Ovary (tissue), 3 donors: ENCODE measurements around the gene LGALS1.

Source experiments
- CTCF ChIP-seq, 3 donors: fragments of 450-650 bp in 2 of 3; fragments of 200-600 bp in 1 of 3; IDR thresholded peaks; one replicate each; pipeline versions ENCODE4 v1.5.1 to v1.8.0; 2016 to 2022; ENCODE audit warnings: antibody characterized with exemption in 3 of 3, mild to moderate bottlenecking in 1 of 3
- EP300 ChIP-seq: sonication (generic); formaldehyde crosslinking; IDR thresholded peaks from one replicate; pipeline ENCODE4 v1.6.1; 2017; ENCODE audit warnings: antibody characterized with exemption
- POLR2A ChIP-seq: fragments of 450-650 bp; IDR thresholded peaks from one replicate; pipeline ENCODE4 v1.6.1; 2017; ENCODE audit warnings: antibody characterized with exemption, mild to moderate bottlenecking, moderate library complexity
- donor health status: DM: no; HTN: no; CAD: no.

GRCh38 chr22:37625737-37626136, 49.7 kb upstream of the LGALS1 start:
- TF ChIP-seq CTCF (IDR thresholded peaks at IDR 0.05), result no peak
- no peak for TF ChIP-seq POLR2A
- no peak for TF ChIP-seq EP300
